ENCODE data around the gene KRTAP13-1. TPM values are rescaled to one million over a fixed set of nuclear protein-coding genes. Genes with fewer than 3 reads are reported as not detected.
A peak's percentile ranks its signal among the peaks of the same experiment; 100 is the strongest.

KRTAP13-1 gene
- total and polyA plus RNA-seq, 4 donors, result not detected

DNA sequence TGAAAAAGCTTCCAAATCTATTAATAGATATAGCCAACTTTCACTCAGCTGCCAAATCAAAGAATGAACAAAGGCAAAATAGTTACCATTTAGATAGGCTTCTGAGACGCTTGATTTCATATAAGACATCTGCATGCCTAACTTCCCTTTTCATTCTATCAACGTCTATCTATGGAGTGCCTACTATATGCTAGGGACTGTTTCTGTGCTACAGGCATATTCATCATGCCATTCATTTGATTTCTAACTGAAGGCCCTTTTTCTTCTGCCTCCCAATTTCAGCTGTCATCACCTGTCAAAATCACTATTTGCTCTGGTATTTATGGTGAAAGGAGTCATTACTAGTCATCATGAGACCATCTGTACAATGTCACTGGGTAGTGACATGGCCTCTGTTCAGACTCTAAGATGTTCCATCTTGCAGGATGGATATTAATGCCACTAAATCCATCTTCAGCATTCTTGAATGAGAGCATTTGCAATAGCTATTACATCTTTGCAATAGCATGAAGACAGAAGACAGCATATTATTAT is 4.3 kb upstream of the KRTAP13-1 start:
- no peak for DNase-seq (ENCODE audit: low spot score)
- H3K36me3 ChIP-seq (ENCODE audit: control insufficient read depth in 4 of 4, insufficient read depth in 3 of 4, low read depth in 1 of 4, low read length in 3 of 4), result no peaks in the 10 kb centered on the region
- TF ChIP-seq HNF4G (IDR thresholded peaks at IDR 0.05), result no peak
- TF ChIP-seq FOXA2 (IDR thresholded peaks at IDR 0.05), result no peak
- TF ChIP-seq, protein P1, sequence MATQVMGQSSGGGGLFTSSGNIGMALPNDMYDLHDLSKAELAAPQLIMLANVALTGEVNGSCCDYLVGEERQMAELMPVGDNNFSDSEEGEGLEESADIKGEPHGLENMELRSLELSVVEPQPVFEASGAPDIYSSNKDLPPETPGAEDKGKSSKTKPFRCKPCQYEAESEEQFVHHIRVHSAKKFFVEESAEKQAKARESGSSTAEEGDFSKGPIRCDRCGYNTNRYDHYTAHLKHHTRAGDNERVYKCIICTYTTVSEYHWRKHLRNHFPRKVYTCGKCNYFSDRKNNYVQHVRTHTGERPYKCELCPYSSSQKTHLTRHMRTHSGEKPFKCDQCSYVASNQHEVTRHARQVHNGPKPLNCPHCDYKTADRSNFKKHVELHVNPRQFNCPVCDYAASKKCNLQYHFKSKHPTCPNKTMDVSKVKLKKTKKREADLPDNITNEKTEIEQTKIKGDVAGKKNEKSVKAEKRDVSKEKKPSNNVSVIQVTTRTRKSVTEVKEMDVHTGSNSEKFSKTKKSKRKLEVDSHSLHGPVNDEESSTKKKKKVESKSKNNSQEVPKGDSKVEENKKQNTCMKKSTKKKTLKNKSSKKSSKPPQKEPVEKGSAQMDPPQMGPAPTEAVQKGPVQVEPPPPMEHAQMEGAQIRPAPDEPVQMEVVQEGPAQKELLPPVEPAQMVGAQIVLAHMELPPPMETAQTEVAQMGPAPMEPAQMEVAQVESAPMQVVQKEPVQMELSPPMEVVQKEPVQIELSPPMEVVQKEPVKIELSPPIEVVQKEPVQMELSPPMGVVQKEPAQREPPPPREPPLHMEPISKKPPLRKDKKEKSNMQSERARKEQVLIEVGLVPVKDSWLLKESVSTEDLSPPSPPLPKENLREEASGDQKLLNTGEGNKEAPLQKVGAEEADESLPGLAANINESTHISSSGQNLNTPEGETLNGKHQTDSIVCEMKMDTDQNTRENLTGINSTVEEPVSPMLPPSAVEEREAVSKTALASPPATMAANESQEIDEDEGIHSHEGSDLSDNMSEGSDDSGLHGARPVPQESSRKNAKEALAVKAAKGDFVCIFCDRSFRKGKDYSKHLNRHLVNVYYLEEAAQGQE (IDR thresholded peaks at IDR 0.05), result no peak
- H3K4me1 ChIP-seq (ENCODE audit: control insufficient read depth in 4 of 4, insufficient read depth in 4 of 4, low read length in 3 of 4), result no peaks in the 10 kb centered on the region
- no peaks in the 10 kb centered on the region for H3K9me3 ChIP-seq (ENCODE audit: control insufficient read depth in 4 of 4, low read length in 3 of 4)
- H3K9ac ChIP-seq (ENCODE audit: low read depth in 1 of 2, low read length in 2 of 2), result no peak overlapping the region
- no peak overlapping the region for H3K27ac ChIP-seq (ENCODE audit: low read depth in 1 of 2, low read length in 2 of 2)
- H3K4me3 ChIP-seq (ENCODE audit: low read depth in 1 of 3, low read length in 3 of 3), result no peak overlapping the region
- H3K27me3 ChIP-seq (ENCODE audit: control insufficient read depth in 4 of 4, insufficient read depth in 4 of 4, low read length in 3 of 4), result peaks cover 0 to 2% (median 0%) of the 10 kb centered on the region in 4 donors
- WGBS, result 66% methylated on average over 2 of the region's 2 CpGs

DNA sequence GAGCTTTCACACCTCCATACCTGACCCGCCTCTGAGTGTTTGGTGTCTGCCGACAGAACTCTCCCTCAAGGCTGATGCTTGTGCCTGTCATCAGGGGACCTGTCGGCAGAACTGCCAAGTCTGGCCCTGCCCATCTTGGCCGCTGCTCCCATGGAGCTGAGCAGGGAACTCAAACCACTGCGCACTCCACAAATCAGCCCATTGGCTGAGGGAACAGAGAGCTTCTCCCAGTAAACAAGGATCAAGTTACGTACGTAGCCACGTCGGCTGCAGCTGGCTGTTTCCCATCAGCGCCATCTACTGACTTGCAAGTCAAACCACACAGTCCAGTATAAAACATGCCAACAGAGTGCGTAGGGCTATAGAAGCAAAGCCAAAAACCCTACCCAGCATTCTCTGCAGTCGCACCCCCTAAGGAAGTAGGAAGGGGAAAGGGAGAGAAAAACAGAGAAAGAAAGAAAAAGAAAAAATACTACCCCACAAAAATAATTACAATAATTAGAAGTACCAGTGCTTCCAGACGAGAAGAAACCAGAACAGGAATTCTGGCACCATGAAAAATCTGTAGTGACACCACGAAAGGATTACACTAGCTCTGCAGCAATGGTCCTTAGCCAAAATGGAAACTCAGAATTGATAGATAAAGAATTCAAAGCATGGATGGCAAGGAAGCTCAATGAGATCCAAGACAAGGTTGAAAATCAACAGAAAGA is 13.1 kb downstream of the KRTAP13-1 start:
- H3K27me3 ChIP-seq (ENCODE audit: control insufficient read depth in 4 of 4, insufficient read depth in 4 of 4, low read length in 3 of 4), result peaks cover 0 to 2% (median 0%) of the 10 kb centered on the region in 4 donors
- no peaks in the 10 kb centered on the region for H3K9me3 ChIP-seq (ENCODE audit: control insufficient read depth in 4 of 4, low read length in 3 of 4)
- no peak for DNase-seq (ENCODE audit: low spot score)
- no peak overlapping the region for H3K9ac ChIP-seq (ENCODE audit: low read depth in 1 of 2, low read length in 2 of 2)
- WGBS, result 29% methylated on average over 14 of the region's 14 CpGs
- H3K36me3 ChIP-seq (ENCODE audit: control insufficient read depth in 4 of 4, insufficient read depth in 3 of 4, low read depth in 1 of 4, low read length in 3 of 4), result no peaks in the 10 kb centered on the region
- H3K27ac ChIP-seq (ENCODE audit: low read depth in 1 of 2, low read length in 2 of 2), result no peak overlapping the region
- H3K4me3 ChIP-seq (ENCODE audit: low read depth in 1 of 3, low read length in 3 of 3), result no peak overlapping the region
- TF ChIP-seq FOXA1 (IDR thresholded peaks at IDR 0.05) (no peak), RAD21 (IDR thresholded peaks at IDR 0.05) (peak in 1 of 2 donors; percentile 41)
- H3K4me1 ChIP-seq (ENCODE audit: control insufficient read depth in 4 of 4, insufficient read depth in 4 of 4, low read length in 3 of 4), result no peaks in the 10 kb centered on the region

DNA sequence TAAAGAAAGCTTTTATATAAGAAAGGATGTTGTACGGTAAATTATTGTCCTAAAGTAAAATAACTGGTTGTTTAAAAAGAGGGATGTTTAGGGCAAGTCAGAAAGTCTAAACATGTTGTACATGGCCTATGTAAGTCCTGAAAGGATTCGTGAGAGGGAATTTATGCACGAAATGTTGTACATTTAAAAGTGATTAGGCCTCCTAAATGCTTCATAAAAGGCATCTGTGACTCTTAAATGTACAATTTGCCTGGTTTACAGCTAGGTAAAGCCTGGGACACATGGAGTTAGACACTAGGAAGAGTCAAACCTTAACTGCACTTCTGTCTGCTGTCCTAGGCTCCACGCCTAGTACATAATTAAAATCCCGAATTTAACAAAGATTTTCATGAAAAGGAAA is 20.2 kb downstream of the KRTAP13-1 start:
- no peaks in the 10 kb centered on the region for H3K36me3 ChIP-seq (ENCODE audit: control insufficient read depth in 4 of 4, insufficient read depth in 3 of 4, low read depth in 1 of 4, low read length in 3 of 4)
- no peak overlapping the region for H3K9ac ChIP-seq (ENCODE audit: low read depth in 1 of 2, low read length in 2 of 2)
- no peak for DNase-seq (ENCODE audit: low spot score)
- TF ChIP-seq, protein P2, sequence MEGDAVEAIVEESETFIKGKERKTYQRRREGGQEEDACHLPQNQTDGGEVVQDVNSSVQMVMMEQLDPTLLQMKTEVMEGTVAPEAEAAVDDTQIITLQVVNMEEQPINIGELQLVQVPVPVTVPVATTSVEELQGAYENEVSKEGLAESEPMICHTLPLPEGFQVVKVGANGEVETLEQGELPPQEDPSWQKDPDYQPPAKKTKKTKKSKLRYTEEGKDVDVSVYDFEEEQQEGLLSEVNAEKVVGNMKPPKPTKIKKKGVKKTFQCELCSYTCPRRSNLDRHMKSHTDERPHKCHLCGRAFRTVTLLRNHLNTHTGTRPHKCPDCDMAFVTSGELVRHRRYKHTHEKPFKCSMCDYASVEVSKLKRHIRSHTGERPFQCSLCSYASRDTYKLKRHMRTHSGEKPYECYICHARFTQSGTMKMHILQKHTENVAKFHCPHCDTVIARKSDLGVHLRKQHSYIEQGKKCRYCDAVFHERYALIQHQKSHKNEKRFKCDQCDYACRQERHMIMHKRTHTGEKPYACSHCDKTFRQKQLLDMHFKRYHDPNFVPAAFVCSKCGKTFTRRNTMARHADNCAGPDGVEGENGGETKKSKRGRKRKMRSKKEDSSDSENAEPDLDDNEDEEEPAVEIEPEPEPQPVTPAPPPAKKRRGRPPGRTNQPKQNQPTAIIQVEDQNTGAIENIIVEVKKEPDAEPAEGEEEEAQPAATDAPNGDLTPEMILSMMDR (IDR thresholded peaks at IDR 0.05; ENCODE audit: low read depth, low read length, missing input control), result no peak
- TF ChIP-seq HNF4G (IDR thresholded peaks at IDR 0.05) (no peak), TAF1 (conservative IDR thresholded peaks at IDR 0.05) (no peak), YY1 (IDR thresholded peaks at IDR 0.05) (no peak)
- TF ChIP-seq, protein P3, sequence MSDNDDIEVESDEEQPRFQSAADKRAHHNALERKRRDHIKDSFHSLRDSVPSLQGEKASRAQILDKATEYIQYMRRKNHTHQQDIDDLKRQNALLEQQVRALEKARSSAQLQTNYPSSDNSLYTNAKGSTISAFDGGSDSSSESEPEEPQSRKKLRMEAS (IDR thresholded peaks at IDR 0.05), result no peak
- no peak overlapping the region for H3K27ac ChIP-seq (ENCODE audit: low read depth in 1 of 2, low read length in 2 of 2)
- no peak overlapping the region for H3K4me3 ChIP-seq (ENCODE audit: low read depth in 1 of 3, low read length in 3 of 3)
- H3K27me3 ChIP-seq (ENCODE audit: control insufficient read depth in 4 of 4, insufficient read depth in 4 of 4, low read length in 3 of 4), result no peaks in the 10 kb centered on the region
- H3K4me1 ChIP-seq (ENCODE audit: control insufficient read depth in 4 of 4, insufficient read depth in 4 of 4, low read length in 3 of 4), result no peaks in the 10 kb centered on the region
- H3K9me3 ChIP-seq (ENCODE audit: control insufficient read depth in 4 of 4, low read length in 3 of 4), result no peaks in the 10 kb centered on the region
- 65% methylated on average over 5 of the region's 5 CpGs for WGBS
